ENCODE measurements around the gene TMEM156.

DNA sequence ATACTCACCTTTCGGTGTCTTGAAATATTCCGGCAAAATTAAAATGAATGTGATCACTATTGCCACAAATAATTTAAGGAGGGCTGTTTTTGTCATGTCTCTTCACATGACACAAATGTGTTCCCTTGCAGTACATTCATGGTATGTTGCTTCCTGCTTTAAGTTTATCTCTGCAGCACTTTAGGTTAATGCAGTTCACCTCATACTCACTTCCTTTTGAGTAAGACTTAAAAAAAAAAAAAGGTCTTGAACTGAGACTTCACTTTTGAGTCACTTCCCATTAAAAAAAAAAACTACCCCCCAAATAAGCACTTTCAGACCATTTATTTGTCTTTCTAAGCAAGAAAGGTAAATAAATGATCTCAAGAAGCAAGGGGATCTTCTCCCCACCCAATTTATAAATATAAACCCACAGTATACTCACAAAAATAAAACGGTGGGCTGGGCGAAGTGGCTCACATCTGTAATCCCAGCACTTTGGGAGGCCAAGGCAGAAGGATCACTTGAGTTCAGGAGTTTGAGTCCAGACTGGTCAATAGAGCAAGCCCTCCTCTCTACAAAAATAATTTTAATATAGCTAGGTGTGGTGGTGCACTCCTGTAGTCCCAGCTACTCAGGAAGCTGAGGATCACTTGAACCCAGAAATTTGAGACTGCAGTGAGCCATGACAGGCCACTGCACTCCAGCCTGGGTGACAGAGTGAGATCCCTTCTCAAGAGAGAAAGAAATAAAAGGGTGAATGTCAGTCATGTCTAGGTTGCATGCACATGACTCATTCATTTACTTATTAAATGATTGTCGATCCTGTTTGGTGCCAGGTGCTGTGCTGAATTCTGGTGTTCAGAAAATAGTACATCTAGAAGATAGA lies at the start of gene TMEM156:
- TF ChIP-seq CTCF (IDR thresholded peaks at IDR 0.05) (no peak), POLR2A (IDR thresholded peaks at IDR 0.05) (no peak), POLR2AphosphoS5 (IDR thresholded peaks at IDR 0.05) (no peak)
